ENCODE results near the gene RHEX. TPM values are rescaled to one million over a fixed set of nuclear protein-coding genes. Genes with fewer than 3 reads are reported as not detected.

Gene RHEX
- total RNA-seq, 1 experiment from 2014 or later: not detected

DNA sequence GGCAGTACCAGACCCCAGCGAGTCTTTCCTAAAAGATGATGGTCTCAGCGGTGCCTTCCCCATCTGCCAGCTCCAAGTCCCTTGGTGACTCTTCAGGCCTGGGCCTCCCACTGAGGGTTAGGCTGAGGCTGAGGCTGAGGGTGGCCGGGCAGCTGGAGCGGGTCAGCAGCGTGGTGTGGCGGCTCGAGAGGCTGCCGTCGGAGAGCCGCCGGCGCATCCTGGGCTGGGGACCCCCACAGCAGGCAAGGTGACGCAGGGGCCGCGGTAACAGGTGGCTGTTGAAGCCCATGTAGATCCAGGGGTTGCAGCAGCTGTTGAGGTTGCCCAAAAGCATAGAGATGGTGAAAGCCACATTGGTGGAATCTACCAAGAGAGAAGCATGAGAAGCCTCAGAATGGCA is 57.2 kb downstream of the RHEX start:
- Histone ChIP-seq H2AFZ (ENCODE audit: low read length) (no peak overlapping the region), H3K36me3 (ENCODE audit: insufficient read depth, low read length) (no peaks in the 10 kb centered on the region), H4K20me1 (ENCODE audit: insufficient read depth, low read depth, low read length) (no peaks in the 10 kb centered on the region), H3K9me2 (replicated peaks; ENCODE audit: insufficient read depth, low read length) (no peaks in the 10 kb centered on the region), H3K27me3 (ENCODE audit: low read length) (no peaks in the 10 kb centered on the region), H3K4me2 (ENCODE audit: low read depth, low read length, poor library complexity, severe bottlenecking) (no peak overlapping the region), H3K9ac (ENCODE audit: low read length) (no peak overlapping the region), H3K4me1 (ENCODE audit: low read length) (no peaks in the 10 kb centered on the region), H3K27ac (ENCODE audit: low read length) (no peak overlapping the region), H3K9me3 (ENCODE audit: low read length) (no peaks in the 10 kb centered on the region), H3K79me2 (ENCODE audit: low read length) (no peaks in the 10 kb centered on the region), H3K4me3 (ENCODE audit: low read length) (no peak overlapping the region)
- DNase-seq: no peak

GRCh38 chr1:206110820-206111219 is 57.8 kb downstream of the RHEX start:
- Histone ChIP-seq H3K4me2 (ENCODE audit: low read depth, low read length, poor library complexity, severe bottlenecking) (no peak overlapping the region), H3K4me1 (ENCODE audit: low read length) (no peaks in the 10 kb centered on the region), H3K27me3 (ENCODE audit: low read length) (no peaks in the 10 kb centered on the region), H3K4me3 (ENCODE audit: low read length) (no peak overlapping the region), H3K36me3 (ENCODE audit: insufficient read depth, low read length) (no peaks in the 10 kb centered on the region), H4K20me1 (ENCODE audit: insufficient read depth, low read depth, low read length) (no peaks in the 10 kb centered on the region), H3K79me2 (ENCODE audit: low read length) (no peaks in the 10 kb centered on the region), H3K27ac (ENCODE audit: low read length) (no peak overlapping the region), H3K9me2 (replicated peaks; ENCODE audit: insufficient read depth, low read length) (no peaks in the 10 kb centered on the region), H3K9me3 (ENCODE audit: low read length) (no peaks in the 10 kb centered on the region), H2AFZ (ENCODE audit: low read length) (no peak overlapping the region), H3K9ac (ENCODE audit: low read length) (no peak overlapping the region)
- DNase-seq: no peak

DNA sequence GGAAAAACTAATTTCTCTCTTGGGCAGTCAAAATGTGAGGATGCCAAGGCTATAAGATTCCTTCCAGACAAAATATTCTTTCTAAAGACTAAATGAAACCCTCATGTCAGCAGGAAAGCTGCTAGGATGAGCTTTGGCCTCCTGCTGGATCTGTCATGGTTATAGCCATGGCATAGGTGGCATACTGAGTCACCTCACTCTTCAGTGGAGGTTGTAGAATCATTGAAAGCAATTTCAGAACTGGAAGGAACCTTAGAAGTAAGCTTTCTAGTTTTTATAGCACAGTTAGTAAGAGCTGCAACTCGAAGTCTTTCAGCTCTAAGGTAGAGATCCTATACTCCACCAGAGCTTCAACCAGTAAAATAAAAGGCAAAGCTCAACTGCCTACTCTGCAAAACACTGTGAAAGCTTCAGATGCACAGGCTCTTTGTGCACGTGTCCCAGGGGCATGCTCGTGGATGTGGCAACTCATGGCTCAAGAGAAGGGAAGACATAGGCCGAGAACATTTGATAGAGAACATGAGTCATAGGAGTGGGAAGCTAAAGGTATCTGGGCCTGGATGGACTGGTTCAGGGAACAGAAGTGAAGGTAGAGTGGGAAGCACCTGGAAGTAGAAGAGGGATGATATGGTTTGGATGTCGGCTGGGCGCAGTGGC is 58.4 kb downstream of the RHEX start:
- no peak overlapping the region for H3K27ac ChIP-seq (ENCODE audit: low read length)
- no peak overlapping the region for H3K4me2 ChIP-seq (ENCODE audit: low read depth, low read length, poor library complexity, severe bottlenecking)
- H3K79me2 ChIP-seq (ENCODE audit: low read length): no peaks in the 10 kb centered on the region
- no peaks in the 10 kb centered on the region for H3K9me2 ChIP-seq (replicated peaks; ENCODE audit: insufficient read depth, low read length)
- H3K27me3 ChIP-seq (ENCODE audit: low read length): no peaks in the 10 kb centered on the region
- no peaks in the 10 kb centered on the region for H3K36me3 ChIP-seq (ENCODE audit: insufficient read depth, low read length)
- no peaks in the 10 kb centered on the region for H4K20me1 ChIP-seq (ENCODE audit: insufficient read depth, low read depth, low read length)
- no peak for DNase-seq
- H2AFZ ChIP-seq (ENCODE audit: low read length): no peak overlapping the region
- H3K9me3 ChIP-seq (ENCODE audit: low read length): no peaks in the 10 kb centered on the region
- no peaks in the 10 kb centered on the region for H3K4me1 ChIP-seq (ENCODE audit: low read length)
- H3K9ac ChIP-seq (ENCODE audit: low read length): no peak overlapping the region
- no peak overlapping the region for H3K4me3 ChIP-seq (ENCODE audit: low read length)

DNA sequence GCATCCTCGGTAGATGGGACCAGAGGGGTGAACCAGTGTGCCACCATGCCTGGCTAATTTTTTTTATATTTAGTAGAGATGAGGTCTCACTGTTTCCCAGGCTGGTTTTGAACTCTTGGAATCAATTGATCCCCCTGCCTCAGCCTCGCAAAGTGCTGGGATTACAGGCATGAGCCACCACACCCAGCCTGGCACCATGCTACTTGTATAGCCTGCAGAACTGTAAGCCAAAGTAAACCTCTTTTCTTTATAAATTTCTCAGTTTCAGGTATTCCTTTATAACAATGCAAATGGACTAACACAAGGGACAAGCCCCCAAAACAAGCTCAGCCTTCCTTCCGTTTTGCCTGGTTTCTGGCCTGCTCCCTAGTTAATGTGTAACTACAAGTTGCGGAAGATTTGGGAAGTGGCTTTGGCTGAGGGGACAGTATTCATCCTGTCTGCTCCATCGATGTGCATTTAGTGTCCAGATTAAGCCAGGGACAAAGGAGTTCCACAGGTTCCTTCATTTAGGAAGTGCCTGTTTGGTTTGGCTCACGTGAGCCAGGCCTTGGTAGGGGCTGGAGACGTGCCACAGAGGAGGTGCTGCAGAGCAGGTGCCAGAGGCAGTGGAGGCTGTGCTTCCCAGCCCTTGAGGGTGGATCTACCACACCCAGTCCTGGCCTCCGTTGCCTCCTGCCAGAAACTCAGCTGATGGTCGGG is 59.8 kb downstream of the RHEX start:
- no peaks in the 10 kb centered on the region for H3K9me3 ChIP-seq (ENCODE audit: low read length)
- H3K79me2 ChIP-seq (ENCODE audit: low read length): no peaks in the 10 kb centered on the region
- DNase-seq: no peak
- no peak overlapping the region for H3K4me3 ChIP-seq (ENCODE audit: low read length)
- H3K36me3 ChIP-seq (ENCODE audit: insufficient read depth, low read length): no peaks in the 10 kb centered on the region
- no peaks in the 10 kb centered on the region for H3K27me3 ChIP-seq (ENCODE audit: low read length)
- H3K27ac ChIP-seq (ENCODE audit: low read length): no peak overlapping the region
- H3K4me2 ChIP-seq (ENCODE audit: low read depth, low read length, poor library complexity, severe bottlenecking): no peak overlapping the region
- no peaks in the 10 kb centered on the region for H3K9me2 ChIP-seq (replicated peaks; ENCODE audit: insufficient read depth, low read length)
- no peaks in the 10 kb centered on the region for H4K20me1 ChIP-seq (ENCODE audit: insufficient read depth, low read depth, low read length)
- no peaks in the 10 kb centered on the region for H3K4me1 ChIP-seq (ENCODE audit: low read length)
- H2AFZ ChIP-seq (ENCODE audit: low read length): no peak overlapping the region
- no peak overlapping the region for H3K9ac ChIP-seq (ENCODE audit: low read length)

DNA sequence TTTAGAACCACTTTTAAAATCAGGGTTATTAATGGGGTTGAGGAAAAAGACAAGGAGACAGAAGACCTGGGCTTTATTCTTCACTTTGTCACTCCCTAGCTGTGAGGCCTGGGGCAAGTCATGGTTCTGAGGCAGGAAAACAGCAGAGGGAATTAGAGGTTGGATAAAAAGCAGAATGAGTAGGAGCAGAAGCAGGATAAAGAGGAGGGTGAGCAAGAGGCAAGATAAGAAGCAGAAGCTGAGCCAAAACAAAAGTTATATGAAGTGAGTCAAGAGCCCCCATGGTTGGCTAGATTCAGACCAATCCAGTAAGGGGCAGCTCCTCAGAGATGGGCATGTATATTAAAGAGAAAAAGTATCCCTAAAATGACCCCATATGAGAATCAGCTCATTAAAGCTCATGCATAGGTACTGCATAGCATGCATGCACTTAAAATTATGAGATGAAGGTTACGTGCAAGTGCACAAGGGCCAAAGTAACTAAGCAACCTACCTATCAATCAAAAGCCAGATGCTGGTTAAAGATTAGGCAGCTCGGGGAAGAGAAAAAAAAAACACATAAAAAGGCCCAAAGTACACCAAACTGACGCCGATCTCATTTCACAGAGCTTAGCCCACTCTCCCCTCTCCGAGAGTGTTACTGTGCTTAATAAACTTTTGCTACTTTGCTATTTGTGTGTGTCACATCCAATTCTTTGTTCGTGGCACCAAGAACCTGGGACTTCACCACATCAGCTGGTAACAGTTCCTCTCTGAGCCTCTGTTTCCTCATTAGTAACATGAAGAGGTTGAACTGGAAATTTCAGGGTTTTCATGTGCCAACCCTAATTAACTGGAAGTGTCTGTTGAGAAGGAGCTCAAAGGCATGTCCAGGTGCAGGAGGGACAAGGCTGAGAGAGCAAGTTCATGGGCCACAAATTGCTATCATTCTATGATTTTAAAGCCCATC is 62.0 kb downstream of the RHEX start:
- H4K20me1 ChIP-seq (ENCODE audit: insufficient read depth, low read depth, low read length): no peaks in the 10 kb centered on the region
- H3K9ac ChIP-seq (ENCODE audit: low read length): no peak overlapping the region
- no peaks in the 10 kb centered on the region for H3K9me3 ChIP-seq (ENCODE audit: low read length)
- no peak overlapping the region for H2AFZ ChIP-seq (ENCODE audit: low read length)
- no peak overlapping the region for H3K4me2 ChIP-seq (ENCODE audit: low read depth, low read length, poor library complexity, severe bottlenecking)
- DNase-seq: no peak
- no peaks in the 10 kb centered on the region for H3K9me2 ChIP-seq (replicated peaks; ENCODE audit: insufficient read depth, low read length)
- H3K79me2 ChIP-seq (ENCODE audit: low read length): no peaks in the 10 kb centered on the region
- H3K4me1 ChIP-seq (ENCODE audit: low read length): no peaks in the 10 kb centered on the region
- H3K4me3 ChIP-seq (ENCODE audit: low read length): no peak overlapping the region
- H3K36me3 ChIP-seq (ENCODE audit: insufficient read depth, low read length): no peaks in the 10 kb centered on the region
- H3K27ac ChIP-seq (ENCODE audit: low read length): no peak overlapping the region
- 0 out of 2 replicates have a peak, but pooled peaks cover 2% of the 10 kb centered on the region for H3K27me3 ChIP-seq (ENCODE audit: low read length)

- Histone ChIP-seq H3K36me3 (ENCODE audit: insufficient read depth, low read length) (no peaks in the 10 kb centered on the region; the same call in 1 of the 2 replicates), H2AFZ (ENCODE audit: low read length) (no peak overlapping the region), H3K9me3 (ENCODE audit: low read length) (peaks cover under 1% of the 10 kb centered on the region; the same call in 1 of the 2 replicates), H3K9me2 (replicated peaks; ENCODE audit: insufficient read depth, low read length) (no peaks in the 10 kb centered on the region), H3K27me3 (ENCODE audit: low read length) (0 out of 2 replicates have a peak, but pooled peaks cover 2% of the 10 kb centered on the region), H3K4me3 (ENCODE audit: low read length) (no peak overlapping the region), H3K4me1 (ENCODE audit: low read length) (no peaks in the 10 kb centered on the region), H3K4me2 (ENCODE audit: low read depth, low read length, poor library complexity, severe bottlenecking) (no peak overlapping the region), H3K27ac (ENCODE audit: low read length) (no peak overlapping the region), H4K20me1 (ENCODE audit: insufficient read depth, low read depth, low read length) (no peaks in the 10 kb centered on the region), H3K9ac (ENCODE audit: low read length) (no peak overlapping the region), H3K79me2 (ENCODE audit: low read length) (no peaks in the 10 kb centered on the region)
- no peak for DNase-seq
Measured at GRCh38 chr1:206115791-206116190, 62.8 kb downstream of the RHEX start.

DNA sequence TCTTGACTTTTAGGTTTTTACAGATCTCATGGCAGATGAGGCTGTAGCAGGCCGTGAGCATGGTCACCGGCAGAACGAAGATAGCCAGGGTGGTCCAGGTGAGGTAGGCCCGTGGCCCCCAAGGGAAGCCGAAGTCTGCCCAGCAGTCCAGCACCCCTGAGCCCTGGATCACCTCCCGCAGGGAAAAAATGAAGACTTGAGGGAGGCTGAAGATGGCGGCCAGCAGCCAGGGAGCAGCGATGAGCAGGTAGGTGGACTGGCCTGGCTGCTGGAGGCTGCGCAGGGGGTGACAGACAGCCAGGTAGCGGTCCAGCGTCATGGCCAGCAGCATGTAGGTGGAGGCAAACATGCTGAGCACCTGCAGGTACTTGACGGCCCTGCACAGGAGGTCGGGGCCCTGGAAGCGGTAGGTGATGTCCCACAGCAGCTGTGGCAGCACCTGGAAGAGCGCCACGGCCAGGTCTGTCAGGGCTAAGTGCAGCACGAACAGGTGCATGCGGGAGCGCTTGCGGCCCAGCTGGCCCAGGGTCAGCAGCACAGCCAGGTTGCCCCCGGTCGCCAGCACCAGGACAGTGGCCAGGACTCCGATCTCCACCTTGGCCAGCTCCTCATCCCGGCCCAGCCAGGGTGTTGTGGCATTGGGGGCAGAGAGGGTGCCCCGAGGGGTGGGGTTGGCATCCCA is 63.4 kb downstream of the RHEX start:
- Histone ChIP-seq H3K36me3 (ENCODE audit: insufficient read depth, low read length) (no peaks in the 10 kb centered on the region; the same call in 1 of the 2 replicates), H3K79me2 (ENCODE audit: low read length) (no peaks in the 10 kb centered on the region), H3K4me1 (ENCODE audit: low read length) (no peaks in the 10 kb centered on the region), H3K27ac (ENCODE audit: low read length) (no peak overlapping the region), H3K9me3 (ENCODE audit: low read length) (peaks cover 6% of the 10 kb centered on the region; the same call in 1 of the 2 replicates), H3K27me3 (ENCODE audit: low read length) (0 out of 2 replicates have a peak, but pooled peaks cover 2% of the 10 kb centered on the region), H4K20me1 (ENCODE audit: insufficient read depth, low read depth, low read length) (no peaks in the 10 kb centered on the region), H2AFZ (ENCODE audit: low read length) (no peak overlapping the region), H3K4me2 (ENCODE audit: low read depth, low read length, poor library complexity, severe bottlenecking) (no peak overlapping the region), H3K9ac (ENCODE audit: low read length) (no peak overlapping the region), H3K9me2 (replicated peaks; ENCODE audit: insufficient read depth, low read length) (no peaks in the 10 kb centered on the region), H3K4me3 (ENCODE audit: low read length) (no peak overlapping the region)
- DNase-seq: no peak

All from Karpas-422 (cell line).